ENCODE data around the gene WSB2.
A peak's percentile ranks its signal among the peaks of the same experiment; 100 is the strongest.

- TF ChIP-seq CTCF (IDR thresholded peaks at IDR 0.05): peak in 1 of 12 donors; percentile 6
- TF ChIP-seq POLR2A (IDR thresholded peaks at IDR 0.05): peak in 1 of 2 donors; percentile 84
These were observed 42.8 kb upstream of the WSB2 start, which contains the start of gene VSIG10 for GRCh38 chr12:118103601-118104382.
